ENCODE results near the gene WNT7B.

GRCh38 chr22:45980268-45980570, 3.3 kb upstream of the WNT7B start:
- TF ChIP-seq CTCF (conservative IDR thresholded peaks at IDR 0.05; ENCODE audit: low read length) (no peak), EZH2phosphoT487 (IDR thresholded peaks at IDR 0.05; ENCODE audit: borderline replicate concordance) (no peak)

Measured in Loucy (cell line).